IMR-90 (cell line): ENCODE data around the gene ZNF420. TPM values are rescaled to one million over a fixed set of nuclear protein-coding genes. Genes with fewer than 3 reads are reported as not detected.
"Not testable (repeated sequence)": the region's sequence is repeated elsewhere in the genome, so short reads cannot be mapped to it uniquely, and the experiment has no call there.

ENCODE experiments used
- ATAC-seq: fragments of 200-7000 bp; cut with Tn5 transposase; 2 replicates; pipeline ENCODE4 v1.9.1; 2020; ENCODE audit warnings: low read depth, mild to moderate bottlenecking, moderate library complexity
- BruUV-seq: library from RNA; stranded (reverse); fragments of 400-500 nt; replicated peaks from 2 replicates; lab custom pipeline; 2021; lab: Mats Ljungman, UMichigan
- CTCF ChIA-PET: fragments of 300-600 bp; formaldehyde crosslinking; extraction: SDS; loops from one replicate; lab custom pipeline; 2021; ENCODE audit warnings: antibody characterized with exemption; lab: Yijun Ruan, JAX
- POLR2A ChIA-PET: fragments of 300-600 bp; sonication (Branson Sonifier 250); formaldehyde crosslinking; loops from one replicate; lab custom pipeline; 2022; ENCODE audit warnings: antibody characterized with exemption; ENCODE audit not compliant: unreplicated experiment; lab: Charles Lee
- DNase-seq: peaks from one replicate; pipeline ENCODE4 v3.0.0; 2013
- H2AFZ ChIP-seq: replicated peaks from 2 replicates; pipeline ENCODE3; 2013; ENCODE audit warnings: low read length, mild to moderate bottlenecking; ENCODE audit not compliant: poor library complexity
- H2AK5ac ChIP-seq: 2 replicates; pipeline ENCODE4 v1.6.1; 2013; ENCODE audit warnings: low read depth, low read length, inconsistent platforms
- H2AK9ac ChIP-seq: replicated peaks from 2 replicates; pipeline ENCODE3; 2013; ENCODE audit warnings: mild to moderate bottlenecking, low read depth, low read length, moderate library complexity; ENCODE audit not compliant: poor library complexity
- H2BK120ac ChIP-seq: 2 replicates; pipeline ENCODE4 v1.6.1; 2013; ENCODE audit warnings: low read depth, low read length, inconsistent platforms
- H2BK15ac ChIP-seq: 3 replicates; pipeline ENCODE4 v1.6.1; 2013; ENCODE audit warnings: low read depth, low read length, inconsistent platforms
- H2BK20ac ChIP-seq: 2 replicates; pipeline ENCODE4 v1.6.1; 2013; ENCODE audit warnings: low read depth, mild to moderate bottlenecking, inconsistent platforms, low read length, moderate library complexity
- H2BK5ac ChIP-seq: 2 replicates; pipeline ENCODE4 v1.6.1; 2013; ENCODE audit warnings: mild to moderate bottlenecking, low read depth, low read length, inconsistent platforms; ENCODE audit not compliant: poor library complexity, severe bottlenecking
- H3K14ac ChIP-seq: replicated peaks from 2 replicates; pipeline ENCODE4 v1.6.1; 2013; ENCODE audit warnings: low read depth, low read length, inconsistent platforms
- H3K18ac ChIP-seq: 2 replicates; pipeline ENCODE4 v1.6.1; 2013; ENCODE audit warnings: low read depth, low read length, control low read depth
- H3K23ac ChIP-seq: 2 replicates; pipeline ENCODE4 v1.6.1; 2013; ENCODE audit warnings: low read depth, low read length, inconsistent platforms
- H3K27ac ChIP-seq: 2 replicates; pipeline ENCODE4 v1.5.1; 2013; ENCODE audit warnings: mild to moderate bottlenecking, control low read depth, low read length; ENCODE audit not compliant: insufficient read depth
- H3K27me3 ChIP-seq: 2 replicates; pipeline ENCODE4 v1.6.1; 2013; ENCODE audit warnings: low read length; ENCODE audit not compliant: control insufficient read depth, insufficient read depth
- H3K36me3 ChIP-seq: 2 replicates; pipeline ENCODE4 v1.6.1; 2013; ENCODE audit warnings: low read length, mixed read lengths; ENCODE audit not compliant: control insufficient read depth, insufficient read depth
- H3K4ac ChIP-seq: 2 replicates; pipeline ENCODE4 v1.6.1; 2013; ENCODE audit warnings: low read depth, low read length, inconsistent platforms
- H3K4me1 ChIP-seq: 2 replicates; pipeline ENCODE4 v1.6.1; 2013; ENCODE audit warnings: low read length, mixed read lengths; ENCODE audit not compliant: control insufficient read depth, insufficient read depth
- H3K4me2 ChIP-seq: 2 replicates; pipeline ENCODE4 v1.6.1; 2013; ENCODE audit warnings: low read depth, mild to moderate bottlenecking, control low read depth, low read length, moderate library complexity
- H3K4me3 ChIP-seq: 2 replicates; pipeline ENCODE4 v1.5.1; 2013; ENCODE audit warnings: low read depth, mild to moderate bottlenecking, control low read depth, low read length, moderate library complexity; ENCODE audit not compliant: insufficient read depth
- H3K56ac ChIP-seq: 2 replicates; pipeline ENCODE4 v1.6.1; 2013; ENCODE audit warnings: low read length, inconsistent platforms; ENCODE audit not compliant: insufficient read depth; ENCODE audit errors: extremely low read depth
- H3K79me1 ChIP-seq, 2 experiments: 2 replicates each; pipeline ENCODE4 v1.6.1; 2013; ENCODE audit warnings: low read length in 2 of 2, inconsistent platforms in 1 of 2, low read depth in 1 of 2
- H3K9ac ChIP-seq: 2 replicates; pipeline ENCODE4 v1.6.1; 2013; ENCODE audit warnings: low read depth, low read length, control low read depth
- H3K9me1 ChIP-seq: 2 replicates; pipeline ENCODE4 v1.6.1; 2013; ENCODE audit warnings: low read length, inconsistent platforms; ENCODE audit not compliant: insufficient read depth
- H3K9me3 ChIP-seq: 2 replicates; pipeline ENCODE4 v1.6.1; 2013; ENCODE audit warnings: low read length; ENCODE audit not compliant: control insufficient read depth, insufficient read depth
- H4K20me1 ChIP-seq: 2 replicates; pipeline ENCODE4 v1.6.1; 2013; ENCODE audit warnings: low read length, inconsistent platforms; ENCODE audit not compliant: insufficient read depth
- H4K5ac ChIP-seq: 2 replicates; pipeline ENCODE4 v1.6.1; 2013; ENCODE audit warnings: mild to moderate bottlenecking, low read depth, low read length, control low read depth
- H4K8ac ChIP-seq, 2 experiments: 2 replicates each; pipeline ENCODE4 v1.6.1; 2013; ENCODE audit warnings: low read depth in 2 of 2, low read length in 2 of 2, control low read depth in 1 of 2, inconsistent platforms in 1 of 2
- H4K91ac ChIP-seq: 2 replicates; pipeline ENCODE4 v1.6.1; 2013; ENCODE audit warnings: low read depth, low read length, inconsistent platforms; ENCODE audit not compliant: insufficient read depth
- FOS ChIP-seq: fragments of 150-350 bp; IDR thresholded peaks from 2 replicates; pipeline ENCODE4 v1.6.1; 2016; ENCODE audit warnings: low read depth, low read length
- WGBS, 2 experiments: methylation state at CpG; one replicate each; pipeline versions ENCODE4 v1.1.5 to v1.1.7; 2013; ENCODE audit warnings: missing lambda C conversion rate in 2 of 2; ENCODE audit not compliant: insufficient read length in 1 of 2; ENCODE audit errors: extremely low coverage in 2 of 2; 5-methylcytosine and 5-hydroxymethylcytosine counted together
- dilution Hi-C: fragments of 300-500 bp; cut with HindIII; formaldehyde crosslinking; loops from one replicate; pipeline ENCODE4 v1.14.3; 2018; ENCODE audit warnings: low sequenced_read_pairs; ENCODE audit not compliant: unreplicated experiment
- in situ Hi-C: fragments of 300-500 bp; cut with MboI; formaldehyde crosslinking; loops from 3 replicates; pipeline ENCODE4 v1.14.3; 2019; ENCODE audit warnings: low sequenced_read_pairs, inconsistent platforms, mixed read lengths
- intact Hi-C: fragments of 100-400 bp; cut with micrococcal nuclease; formaldehyde crosslinking; loops from 2 replicates; pipeline ENCODE4 v1.10.0; 2022
- polyA plus RNA-seq, 3 experiments: library from polyadenylated mRNA; depleted of rRNA; stranded (reverse); fragments of >200 nt; gene quantifications; 2 replicates each; pipeline ENCODE4 v1.2.3, GENCODE V29; 2012; ENCODE audit warnings: low replicate concordance in 1 of 3
- total RNA-seq: library from RNA; depleted of rRNA; stranded (reverse); fragments of >200 nt; gene quantifications from 2 replicates; pipeline ENCODE4 v1.2.3, GENCODE V29; 2012

The ZNF420 gene
- total and polyA plus RNA-seq, 2 of the 4 experiments (the other 2 are of a cell fraction): 1.5 to 11.7 TPM

- no peak overlapping the region for H2AFZ ChIP-seq
- H3K4me1 ChIP-seq: no peaks in the 10 kb centered on the region
- no peak overlapping the region for H2BK120ac ChIP-seq
- in situ Hi-C loops: no loop called here
- TF ChIP-seq FOS: no peak
- H4K91ac ChIP-seq: no peak overlapping the region
- dilution Hi-C loops: no loop called here
- H2BK5ac ChIP-seq: no peak overlapping the region
- H3K27me3 ChIP-seq: no peaks in the 10 kb centered on the region
- no peak overlapping the region for H2BK20ac ChIP-seq
- no peaks in the 10 kb centered on the region for H3K36me3 ChIP-seq
- H3K9me3 ChIP-seq: peaks cover 63% of the 10 kb centered on the region
- DNase-seq (no peak), ATAC-seq (no peak)
- 47% methylated on average over 28 of the region's 39 CpGs; no CpG with 5 or more reads in 1 of the 2 experiments for WGBS, 2 experiments
- no peak overlapping the region for H3K23ac ChIP-seq
- no peaks in the 10 kb centered on the region for H4K20me1 ChIP-seq
- H3K18ac ChIP-seq: no peak overlapping the region
- H4K8ac ChIP-seq: no peak overlapping the region
- no peak overlapping the region for H3K56ac ChIP-seq
- CTCF ChIA-PET: no interaction called here
- intact Hi-C loops: no loop called here
- no peak overlapping the region for H2AK9ac ChIP-seq
- no peak overlapping the region for H3K4ac ChIP-seq
- no peak overlapping the region for H4K5ac ChIP-seq
- POLR2A ChIA-PET: no interaction called here
- no peak overlapping the region for H3K4me2 ChIP-seq
- H3K79me1 ChIP-seq: no peaks in the 10 kb centered on the region
- no peak overlapping the region for H2BK15ac ChIP-seq
- H3K14ac ChIP-seq: no peak overlapping the region
- no peak overlapping the region for H3K4me3 ChIP-seq
- no peaks in the 10 kb centered on the region for H3K9me1 ChIP-seq
- H3K27ac ChIP-seq: no peak overlapping the region
- BruUV-seq: no TSS peak
- H2AK5ac ChIP-seq: no peak overlapping the region
- no peak overlapping the region for H3K9ac ChIP-seq
Observed at GRCh38 chr19:37059142-37059541, 19.1 kb upstream of the ZNF420 start.

DNA sequence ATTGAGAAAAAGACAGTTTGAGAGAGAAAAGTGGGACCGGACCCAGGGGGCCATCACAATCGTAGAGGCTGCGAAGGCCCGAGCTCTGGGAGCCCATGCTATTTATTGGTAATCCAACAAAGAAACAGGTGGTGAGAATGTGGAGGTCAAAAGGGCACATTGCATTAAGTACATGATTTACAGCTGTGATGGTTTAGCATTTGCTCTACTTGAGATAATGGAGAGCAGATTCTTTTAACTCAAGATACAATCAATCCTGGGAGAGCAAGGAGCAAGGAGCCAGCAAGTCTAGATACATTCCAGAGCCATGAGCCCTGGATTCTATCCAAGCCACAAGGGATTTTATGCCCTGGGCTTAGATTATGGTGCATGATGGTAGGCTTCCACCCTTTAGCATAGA, 13.3 kb upstream of the ZNF420 start:
- H4K5ac ChIP-seq, H4K91ac ChIP-seq, H4K8ac ChIP-seq, H3K4ac ChIP-seq, H4K20me1 ChIP-seq, POLR2A ChIA-PET, H3K27ac ChIP-seq, H3K4me3 ChIP-seq, H2BK5ac ChIP-seq, H3K4me2 ChIP-seq, H3K27me3 ChIP-seq, DNase-seq, ATAC-seq, H3K9ac ChIP-seq, H3K36me3 ChIP-seq, CTCF ChIA-PET, in situ Hi-C loops, H3K56ac ChIP-seq, H2BK120ac ChIP-seq, intact Hi-C loops, H2BK15ac ChIP-seq, H2AFZ ChIP-seq, H2BK20ac ChIP-seq, H3K23ac ChIP-seq, dilution Hi-C loops, H3K18ac ChIP-seq, H2AK9ac ChIP-seq, H2AK5ac ChIP-seq, H3K79me1 ChIP-seq, H3K9me1 ChIP-seq, H3K14ac ChIP-seq, H3K4me1 ChIP-seq, BruUV-seq: not testable (repeated sequence)
- no CpG with 5 or more reads among the region's 4 CpGs for WGBS, 2 experiments
- peaks cover 19% of the 10 kb centered on the region for H3K9me3 ChIP-seq
